ENCODE results near the gene SGSM2.
A peak's percentile ranks its signal among the peaks of the same experiment; 100 is the strongest.

The SGSM2 gene

GRCh38 chr17:2416010-2416734, 78.9 kb downstream of the SGSM2 start:
- in situ Hi-C loops (cut with HindIII; ENCODE audit: low sequenced_read_pairs), result loop anchor here (10.0 kb wide), 1 partner anchor 69 kb away; no protein-coding TSS in a partner anchor
- TF ChIP-seq, protein P1, sequence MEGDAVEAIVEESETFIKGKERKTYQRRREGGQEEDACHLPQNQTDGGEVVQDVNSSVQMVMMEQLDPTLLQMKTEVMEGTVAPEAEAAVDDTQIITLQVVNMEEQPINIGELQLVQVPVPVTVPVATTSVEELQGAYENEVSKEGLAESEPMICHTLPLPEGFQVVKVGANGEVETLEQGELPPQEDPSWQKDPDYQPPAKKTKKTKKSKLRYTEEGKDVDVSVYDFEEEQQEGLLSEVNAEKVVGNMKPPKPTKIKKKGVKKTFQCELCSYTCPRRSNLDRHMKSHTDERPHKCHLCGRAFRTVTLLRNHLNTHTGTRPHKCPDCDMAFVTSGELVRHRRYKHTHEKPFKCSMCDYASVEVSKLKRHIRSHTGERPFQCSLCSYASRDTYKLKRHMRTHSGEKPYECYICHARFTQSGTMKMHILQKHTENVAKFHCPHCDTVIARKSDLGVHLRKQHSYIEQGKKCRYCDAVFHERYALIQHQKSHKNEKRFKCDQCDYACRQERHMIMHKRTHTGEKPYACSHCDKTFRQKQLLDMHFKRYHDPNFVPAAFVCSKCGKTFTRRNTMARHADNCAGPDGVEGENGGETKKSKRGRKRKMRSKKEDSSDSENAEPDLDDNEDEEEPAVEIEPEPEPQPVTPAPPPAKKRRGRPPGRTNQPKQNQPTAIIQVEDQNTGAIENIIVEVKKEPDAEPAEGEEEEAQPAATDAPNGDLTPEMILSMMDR (IDR thresholded peaks at IDR 0.05; ENCODE audit: low read depth, low read length, missing control alignments), result peak; percentile 92
- H3K4me3 ChIP-seq (ENCODE audit: low read depth, low read length), result no peak overlapping the region
- peak; percentile 81 for DNase-seq (ENCODE audit: low read depth)

DNA sequence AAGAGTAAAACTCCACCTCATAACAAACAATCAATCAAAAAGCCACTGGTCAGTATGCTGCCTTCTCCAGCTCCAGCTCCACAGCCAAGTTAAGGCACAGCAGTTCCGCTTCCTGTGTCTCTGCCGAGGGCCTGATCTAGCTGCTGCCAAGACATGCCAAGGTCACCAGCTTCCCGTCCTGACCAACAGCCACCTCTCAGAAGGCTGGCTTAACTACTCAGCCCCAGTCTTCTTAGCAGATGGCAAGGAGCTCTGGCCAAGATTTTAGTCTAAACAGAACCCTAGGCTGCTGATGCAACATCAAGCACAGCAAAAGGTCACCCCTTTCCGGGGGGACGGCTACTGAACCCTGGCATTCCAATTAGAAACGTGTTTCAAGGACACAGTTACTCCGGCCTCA, 81.3 kb downstream of the SGSM2 start:
- TF ChIP-seq, protein P1 (IDR thresholded peaks at IDR 0.05; ENCODE audit: low read depth, low read length, missing control alignments), result no peak
- no peak for DNase-seq (ENCODE audit: low read depth)
- no peak overlapping the region for H3K4me3 ChIP-seq (ENCODE audit: low read depth, low read length)
- in situ Hi-C loops (cut with HindIII; ENCODE audit: low sequenced_read_pairs), result loop anchor here (10.0 kb wide), 1 partner anchor 66 kb away; no protein-coding TSS in a partner anchor

- TF ChIP-seq, protein P1 (IDR thresholded peaks at IDR 0.05; ENCODE audit: low read depth, low read length, missing control alignments), result no peak
- no peak overlapping the region for H3K4me3 ChIP-seq (ENCODE audit: low read depth, low read length)
- in situ Hi-C loops (cut with HindIII; ENCODE audit: low sequenced_read_pairs), result loop anchor here (10.0 kb wide), 1 partner anchor 65 kb away; no protein-coding TSS in a partner anchor
- DNase-seq (ENCODE audit: low read depth), result no peak
Observed at GRCh38 chr17:2419486-2419885, 82.2 kb downstream of the SGSM2 start.

DNA sequence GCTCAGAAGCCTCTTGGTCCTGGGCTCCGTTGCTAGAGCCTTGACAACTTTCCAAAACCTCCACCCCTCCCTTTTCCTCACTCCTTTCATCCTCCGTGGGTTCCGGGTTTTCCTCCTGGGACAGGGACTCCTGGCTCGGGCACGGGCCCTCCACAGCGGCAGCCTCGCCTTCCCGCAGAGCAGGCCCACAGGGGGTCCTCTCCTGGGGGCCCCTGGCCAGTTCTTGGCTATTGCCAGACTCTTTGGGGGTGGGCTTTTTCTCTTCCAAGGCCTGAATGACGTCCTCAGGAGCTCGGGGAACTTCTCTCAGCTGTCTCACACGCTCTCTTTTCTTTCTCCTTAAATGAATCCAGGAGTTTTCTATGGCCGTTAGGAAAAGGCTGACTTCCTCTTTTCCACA, 82.9 kb downstream of the SGSM2 start:
- no peak for DNase-seq (ENCODE audit: low read depth)

GRCh38 chr17:2421315-2422147, 84.2 kb downstream of the SGSM2 start:
- TF ChIP-seq, protein P1 (IDR thresholded peaks at IDR 0.05; ENCODE audit: low read depth, low read length, missing control alignments), result no peak
- H3K4me3 ChIP-seq (ENCODE audit: low read depth, low read length), result no peak overlapping the region
- in situ Hi-C loops (cut with HindIII; ENCODE audit: low sequenced_read_pairs), result no loop called here
- no peak for DNase-seq (ENCODE audit: low read depth)

More for the DNA sequence above, 82.9 kb downstream of the SGSM2 start:
- no peak overlapping the region for H3K4me3 ChIP-seq (ENCODE audit: low read depth, low read length)
- in situ Hi-C loops (cut with HindIII; ENCODE audit: low sequenced_read_pairs), result no loop called here
- TF ChIP-seq, protein P1 (IDR thresholded peaks at IDR 0.05; ENCODE audit: low read depth, low read length, missing control alignments), result no peak

- no peak for DNase-seq (ENCODE audit: low read depth)
- in situ Hi-C loops (cut with HindIII; ENCODE audit: low sequenced_read_pairs), result no loop called here
- no peak overlapping the region for H3K4me3 ChIP-seq (ENCODE audit: low read depth, low read length)
- TF ChIP-seq, protein P1 (IDR thresholded peaks at IDR 0.05; ENCODE audit: low read depth, low read length, missing control alignments), result no peak
Observed at GRCh38 chr17:2423271-2423670, 86.0 kb downstream of the SGSM2 start.
